Hepatocyte (in vitro differentiated cells): ENCODE measurements around the gene ZGLP1. TPM values are rescaled to one million over a fixed set of nuclear protein-coding genes. Genes with fewer than 3 reads are reported as not detected.

Experiments used
- DNase-seq: peaks from one replicate; pipeline ENCODE4 v3.0.0-alpha.2; 2016; ENCODE audit warnings: low spot score
- H2AFZ ChIP-seq: fragments of 200-600 bp; sonication (generic); 2 replicates; pipeline ENCODE4 v1.6.0; 2016; ENCODE audit warnings: antibody characterized with exemption, mild to moderate bottlenecking
- H3K27ac ChIP-seq: fragments of 200-600 bp; sonication (generic); 2 replicates; pipeline ENCODE4 v1.5.1; 2016; ENCODE audit warnings: mild to moderate bottlenecking
- H3K27me3 ChIP-seq: fragments of 200-600 bp; sonication (generic); 2 replicates; pipeline ENCODE4 v1.6.1; 2016
- H3K36me3 ChIP-seq: fragments of 200-600 bp; sonication (generic); replicated peaks from 2 replicates; pipeline ENCODE4 v1.5.1; 2016; ENCODE audit warnings: low read depth; ENCODE audit not compliant: insufficient read depth
- H3K4me1 ChIP-seq: fragments of 200-600 bp; sonication (generic); 2 replicates; pipeline ENCODE4 v1.5.1; 2016; ENCODE audit warnings: mild to moderate bottlenecking, moderate library complexity; ENCODE audit not compliant: insufficient read depth
- H3K4me2 ChIP-seq: fragments of 200-600 bp; sonication (generic); 2 replicates; pipeline ENCODE4 v1.6.0; 2016
- H3K4me3 ChIP-seq: fragments of 200-600 bp; sonication (generic); 2 replicates; pipeline ENCODE4 v1.5.1; 2016; ENCODE audit warnings: mild to moderate bottlenecking
- H3K79me2 ChIP-seq: fragments of 200-600 bp; sonication (generic); 2 replicates; pipeline ENCODE4 v1.6.0; 2017; ENCODE audit warnings: mild to moderate bottlenecking
- H3K9me2 ChIP-seq: fragments of 200-600 bp; sonication (generic); replicated peaks from 2 replicates; pipeline ENCODE4 v1.6.0; 2017; ENCODE audit warnings: mild to moderate bottlenecking; ENCODE audit not compliant: insufficient read depth
- H3K9me3 ChIP-seq: fragments of 200-600 bp; sonication (generic); 2 replicates; pipeline ENCODE4 v1.5.1; 2016; ENCODE audit warnings: low read depth, mild to moderate bottlenecking
- H4K20me1 ChIP-seq: fragments of 200-600 bp; sonication (generic); 2 replicates; pipeline ENCODE4 v1.6.0; 2016; ENCODE audit warnings: mild to moderate bottlenecking; ENCODE audit not compliant: insufficient read depth, poor library complexity, severe bottlenecking
- CTCF ChIP-seq: fragments of 200-600 bp; sonication (generic); IDR thresholded peaks from 2 replicates; pipeline ENCODE4 v1.5.1; 2016; ENCODE audit warnings: antibody characterized with exemption, mild to moderate bottlenecking; ENCODE audit not compliant: poor library complexity
- EZH2 ChIP-seq: fragments of 200-600 bp; sonication (generic); IDR thresholded peaks from 2 replicates; pipeline ENCODE4 v1.6.1; 2016; ENCODE audit warnings: antibody characterized with exemption, mild to moderate bottlenecking, borderline replicate concordance
- EZH2phosphoT487 ChIP-seq: fragments of 200-600 bp; sonication (generic); IDR thresholded peaks from one replicate; pipeline ENCODE4 v1.6.1; 2018; ENCODE audit warnings: antibody characterized with exemption, mild to moderate bottlenecking, low read depth, moderate library complexity; ENCODE audit not compliant: unreplicated experiment, severe bottlenecking
- WGBS: methylation state at CpG from one replicate; pipeline ENCODE4 v1.1.6; 2016; ENCODE audit warnings: low lambda C conversion rate; ENCODE audit errors: missing lambda C conversion rate; 5-methylcytosine and 5-hydroxymethylcytosine counted together
- polyA plus RNA-seq: library from polyadenylated mRNA; unstranded; fragments of >200 nt; fragmentation: Nextera tagmentation; extraction: Ambion mirVana; gene quantifications from 2 replicates; pipeline ENCODE4 v1.2.1, GENCODE V29; 2016
- total RNA-seq: library from RNA; depleted of rRNA; stranded (reverse); fragments of >200 nt; gene quantifications from 2 replicates; pipeline ENCODE4 v1.2.3, GENCODE V29; 2014

Gene ZGLP1
- total and polyA plus RNA-seq, 2 experiments from 2014 or later = 2.6 to 10.3 TPM

GRCh38 chr19:10286803-10287737 is 22.5 kb downstream of the ZGLP1 start, which contains the start of gene ICAM4:
TSS of gene ICAM4 (plus strand) at chr19:10286955. CDS start at chr19:10287013, 58 bp downstream.
- Histone ChIP-seq H3K9me2 (no peaks in the 10 kb centered on the region), H3K79me2 (no peaks in the 10 kb centered on the region), H3K4me1 (peaks cover 38% of the 10 kb centered on the region), H3K4me3 (no peak within 1 kb of the TSS), H4K20me1 (no peaks in the 10 kb centered on the region), H3K9me3 (no peaks in the 10 kb centered on the region), H3K27ac (peak within 1 kb of the TSS; percentile 68), H3K36me3 (no peaks in the 10 kb centered on the region), H2AFZ (peak within 1 kb of the TSS; percentile 49), H3K4me2 (peak within 1 kb of the TSS; percentile 79), H3K27me3 (peaks cover 53% of the 10 kb centered on the region)
- DNase-seq = peak; percentile 67
- TF ChIP-seq CTCF (no peak), EZH2phosphoT487 (no peak), EZH2 (peak; percentile 56)
- 8% methylated on average over 49 of the region's 59 CpGs for WGBS

GRCh38 chr19:10285393-10285792 is 24.2 kb downstream of the ZGLP1 start:
- H3K4me1 ChIP-seq = peaks cover 25% of the 10 kb centered on the region
- DNase-seq = no peak
- H3K4me2 ChIP-seq = no peak overlapping the region
- H3K36me3 ChIP-seq = no peaks in the 10 kb centered on the region
- no peak overlapping the region for H3K27ac ChIP-seq
- no peak overlapping the region for H3K4me3 ChIP-seq
- no peaks in the 10 kb centered on the region for H3K9me3 ChIP-seq
- no peak overlapping the region for H2AFZ ChIP-seq
- H3K27me3 ChIP-seq = peaks cover 36% of the 10 kb centered on the region
- no peaks in the 10 kb centered on the region for H3K9me2 ChIP-seq
- WGBS = 93% methylated on average over 4 of the region's 4 CpGs
- H4K20me1 ChIP-seq = no peaks in the 10 kb centered on the region
- no peak for TF ChIP-seq EZH2
- no peak for TF ChIP-seq EZH2phosphoT487
- no peak for TF ChIP-seq CTCF
- H3K79me2 ChIP-seq = no peaks in the 10 kb centered on the region

GRCh38 chr19:10284960-10285278 is 24.7 kb downstream of the ZGLP1 start:
- H3K4me3 ChIP-seq = no peak overlapping the region
- peaks cover 32% of the 10 kb centered on the region for H3K27me3 ChIP-seq
- no peak for TF ChIP-seq EZH2
- TF ChIP-seq EZH2phosphoT487 = no peak
- no peak for TF ChIP-seq CTCF
- H2AFZ ChIP-seq = no peak overlapping the region
- H3K9me2 ChIP-seq = no peaks in the 10 kb centered on the region
- no peaks in the 10 kb centered on the region for H4K20me1 ChIP-seq
- H3K4me2 ChIP-seq = no peak overlapping the region
- no peaks in the 10 kb centered on the region for H3K79me2 ChIP-seq
- H3K27ac ChIP-seq = no peak overlapping the region
- no peaks in the 10 kb centered on the region for H3K36me3 ChIP-seq
- H3K4me1 ChIP-seq = peaks cover 21% of the 10 kb centered on the region
- no peak for DNase-seq
- 94% methylated on average over 13 of the region's 13 CpGs for WGBS
- no peaks in the 10 kb centered on the region for H3K9me3 ChIP-seq
